Renal pelvis (tissue), 4 donors: ENCODE data around the gene TRPT1. TPM values are rescaled to one million over a fixed set of nuclear protein-coding genes. Genes with fewer than 3 reads are reported as not detected.

ENCODE experiments used
- DNase-seq: peaks from one replicate; pipeline ENCODE4 v3.0.0-alpha.2; 2013
- polyA plus RNA-seq, 3 donors: library from polyadenylated mRNA; unstranded; fragments of 120-200 nt; gene quantifications; one replicate each; pipeline ENCODE4 v1.2.1, GENCODE V29; 2013; ENCODE audit not compliant: insufficient read length in 3 of 3

TRPT1 gene
- polyA plus RNA-seq, 3 donors, result 50.9 to 53.4 (median 51.8) TPM

DNA sequence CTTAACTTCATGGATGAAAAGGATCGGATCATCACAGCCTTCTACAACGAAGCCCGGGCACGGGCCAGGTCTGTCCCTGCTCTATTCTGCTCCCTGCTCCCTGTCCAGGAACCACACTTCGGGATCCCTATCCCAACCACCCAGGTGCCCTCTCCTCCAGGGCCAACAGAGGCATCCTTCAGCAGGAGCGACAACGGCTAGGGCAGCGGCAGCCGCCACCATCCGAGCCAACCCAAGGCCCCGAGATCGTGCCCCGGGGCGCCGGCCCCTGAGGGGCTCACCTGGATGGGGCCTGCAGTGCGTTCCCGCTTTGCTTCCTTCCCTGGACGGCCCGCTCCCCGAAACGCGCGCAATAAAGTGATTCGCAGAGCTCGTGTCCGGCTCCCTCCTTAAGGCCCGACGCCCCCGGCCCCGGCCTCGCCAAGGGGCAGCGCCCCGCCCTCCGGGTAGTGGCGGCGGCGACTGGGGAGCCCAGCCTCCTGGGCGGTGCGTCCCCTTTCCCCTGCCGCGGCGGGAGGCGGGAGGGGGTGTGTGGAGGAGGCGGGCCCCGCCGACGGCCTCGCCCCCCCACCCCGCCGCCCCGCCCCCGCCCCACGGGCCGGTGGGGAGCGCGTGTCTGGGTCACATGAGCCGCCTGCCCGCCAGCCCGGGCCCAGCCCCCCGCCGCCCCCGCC, 8.1 kb upstream of the TRPT1 start, which contains the start of gene VEGFB:
VEGFB (plus strand) TSS at position 672 of the 674 bp plus-strand sequence. CDS start 250 bp downstream, outside the sequence.
- peak; percentile 53 for DNase-seq

DNA sequence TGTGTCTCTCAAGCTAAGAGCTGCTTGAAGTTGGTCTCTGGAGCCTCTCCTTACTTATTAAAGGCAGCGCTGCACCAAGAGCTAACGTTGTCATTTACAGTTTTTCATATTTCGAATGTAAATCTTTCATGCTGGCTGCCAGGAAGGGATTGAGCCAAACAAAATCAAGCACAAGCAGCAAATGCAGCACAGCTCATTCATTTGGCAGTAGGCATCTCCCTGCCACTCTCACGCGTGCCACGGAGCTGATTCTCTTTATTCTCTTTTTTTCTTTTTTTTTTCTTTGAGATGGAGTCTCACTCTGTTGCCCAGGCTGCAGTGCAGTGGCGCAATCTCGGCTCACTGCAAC, 7.0 kb upstream of the TRPT1 start:
- DNase-seq, result no peak

- DNase-seq, result no peak
Observed at GRCh38 chr11:64232182-64232966, 6.4 kb upstream of the TRPT1 start.

DNA sequence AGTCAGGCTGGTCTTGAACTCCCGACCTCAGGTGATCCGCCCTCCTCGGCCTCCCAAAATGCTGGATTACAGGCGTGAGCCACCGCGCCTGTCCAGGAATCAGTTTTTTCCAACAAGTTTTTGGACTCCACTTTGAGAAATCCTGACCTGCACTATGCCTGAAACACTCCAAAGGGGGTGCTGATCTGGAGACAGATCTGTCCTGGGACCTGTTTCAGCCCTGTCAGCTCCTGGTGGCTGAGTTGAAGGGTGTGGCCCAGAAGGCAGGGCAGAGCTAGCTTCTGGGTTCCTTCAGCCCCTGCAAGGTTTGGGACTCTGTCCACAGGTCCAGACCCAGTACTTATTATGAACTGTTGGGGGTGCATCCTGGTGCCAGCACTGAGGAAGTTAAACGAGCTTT, 5.6 kb upstream of the TRPT1 start:
- no peak for DNase-seq

- DNase-seq, result no peak
Observed at GRCh38 chr11:64230985-64231365, 5.0 kb upstream of the TRPT1 start.

DNA sequence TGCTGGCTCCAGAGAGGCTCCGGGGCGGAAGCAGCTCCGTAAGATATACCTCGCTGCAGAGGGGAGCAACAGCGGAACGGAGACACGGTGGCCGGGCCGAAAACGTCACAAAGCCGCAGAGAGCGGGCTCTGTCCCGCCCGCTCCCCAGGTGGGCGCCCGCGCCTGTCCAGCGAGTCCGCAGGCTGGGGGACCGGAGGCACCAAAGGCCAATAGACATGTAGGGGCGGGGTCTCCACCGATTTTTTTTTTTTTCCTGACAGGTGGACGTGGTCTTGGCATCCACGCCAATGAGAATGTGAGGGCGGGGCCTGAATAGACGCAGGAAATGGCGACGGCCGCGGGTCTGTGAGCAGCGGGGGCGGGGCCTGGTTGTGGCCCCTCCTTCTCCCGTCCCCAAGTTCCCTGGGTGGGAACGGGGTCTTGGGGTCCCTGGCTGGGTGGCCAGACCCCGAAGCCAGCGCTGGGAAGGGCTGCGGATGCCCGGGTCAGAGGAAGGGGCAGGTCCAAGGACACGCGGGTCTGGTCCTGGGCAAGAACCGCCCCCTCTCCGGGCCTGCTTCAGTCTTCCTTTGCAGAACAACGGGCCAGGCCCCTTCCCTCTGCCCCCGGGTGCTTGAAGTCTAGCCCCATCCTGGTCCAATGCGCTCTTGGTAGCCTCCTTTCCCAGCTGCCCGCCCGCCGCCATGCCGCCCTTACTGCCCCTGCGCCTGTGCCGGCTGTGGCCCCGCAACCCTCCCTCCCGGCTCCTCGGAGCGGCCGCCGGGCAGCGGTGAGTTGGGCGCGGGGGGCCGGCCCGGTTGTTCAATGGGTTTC, 4.4 kb upstream of the TRPT1 start, which contains the start of gene DNAJC4:
DNAJC4 (plus strand) TSS at position 378 of the 814 bp plus-strand sequence; CDS start at position 685, 307 bp downstream.
- DNase-seq, result peak; percentile 96

GRCh38 chr11:64229744-64230170, 3.8 kb upstream of the TRPT1 start:
- DNase-seq, result no peak

- DNase-seq, result no peak
Observed at GRCh38 chr11:64229090-64229743, 3.2 kb upstream of the TRPT1 start.

DNA sequence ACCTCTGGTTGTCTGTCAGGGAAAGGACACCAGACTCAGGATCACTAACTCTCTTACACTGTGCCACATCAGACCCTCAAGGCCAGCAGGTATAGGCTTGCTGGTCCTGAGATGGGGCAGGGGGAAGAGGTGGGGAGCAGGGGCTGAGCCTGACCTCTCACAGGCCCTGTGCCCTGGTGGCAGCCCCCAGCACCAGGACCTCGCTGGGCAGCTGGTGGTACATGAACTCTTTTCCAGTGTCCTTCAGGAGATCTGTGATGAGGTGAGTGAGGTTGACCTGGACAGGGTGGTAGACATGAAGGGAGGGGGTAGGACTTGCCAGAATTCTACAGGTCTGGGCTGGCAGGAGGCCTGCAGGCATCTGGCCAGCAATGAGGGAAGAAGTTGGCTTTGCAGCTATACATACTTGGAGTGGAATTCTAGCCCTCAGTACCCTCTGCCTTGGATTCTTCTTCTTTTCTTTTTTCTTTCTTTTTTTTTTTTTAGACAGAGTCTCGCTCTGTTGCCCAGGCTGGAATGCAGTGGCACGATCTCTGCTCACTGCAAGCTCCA, 1.5 kb upstream of the TRPT1 start:
- no peak for DNase-seq

DNA sequence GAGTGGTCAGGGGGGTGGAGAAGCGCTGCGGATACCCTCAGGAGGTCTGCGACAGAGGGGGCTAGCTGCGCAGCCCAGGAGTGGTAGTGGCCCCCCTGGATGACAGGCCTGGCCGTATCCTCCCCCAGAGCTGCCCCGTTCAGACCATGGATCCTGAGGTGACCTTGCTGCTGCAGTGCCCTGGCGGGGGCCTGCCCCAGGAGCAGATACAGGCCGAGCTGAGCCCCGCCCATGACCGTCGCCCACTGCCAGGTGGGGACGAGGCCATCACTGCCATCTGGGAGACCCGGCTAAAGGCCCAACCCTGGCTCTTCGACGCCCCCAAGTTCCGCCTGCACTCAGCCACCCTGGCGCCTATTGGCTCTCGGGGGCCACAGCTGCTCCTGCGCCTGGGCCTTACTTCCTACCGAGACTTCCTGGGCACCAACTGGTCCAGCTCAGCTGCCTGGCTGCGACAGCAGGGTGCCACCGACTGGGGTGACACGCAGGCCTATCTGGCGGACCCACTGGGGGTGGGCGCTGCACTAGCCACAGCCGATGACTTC, 593 bp upstream of the TRPT1 start:
- no peak for DNase-seq

GRCh38 chr11:64224891-64225607, 937 bp downstream of the TRPT1 start:
- DNase-seq, result no peak

- DNase-seq, result no peak
Observed at GRCh38 chr11:64224151-64224890, 1.7 kb downstream of the TRPT1 start.

DNA sequence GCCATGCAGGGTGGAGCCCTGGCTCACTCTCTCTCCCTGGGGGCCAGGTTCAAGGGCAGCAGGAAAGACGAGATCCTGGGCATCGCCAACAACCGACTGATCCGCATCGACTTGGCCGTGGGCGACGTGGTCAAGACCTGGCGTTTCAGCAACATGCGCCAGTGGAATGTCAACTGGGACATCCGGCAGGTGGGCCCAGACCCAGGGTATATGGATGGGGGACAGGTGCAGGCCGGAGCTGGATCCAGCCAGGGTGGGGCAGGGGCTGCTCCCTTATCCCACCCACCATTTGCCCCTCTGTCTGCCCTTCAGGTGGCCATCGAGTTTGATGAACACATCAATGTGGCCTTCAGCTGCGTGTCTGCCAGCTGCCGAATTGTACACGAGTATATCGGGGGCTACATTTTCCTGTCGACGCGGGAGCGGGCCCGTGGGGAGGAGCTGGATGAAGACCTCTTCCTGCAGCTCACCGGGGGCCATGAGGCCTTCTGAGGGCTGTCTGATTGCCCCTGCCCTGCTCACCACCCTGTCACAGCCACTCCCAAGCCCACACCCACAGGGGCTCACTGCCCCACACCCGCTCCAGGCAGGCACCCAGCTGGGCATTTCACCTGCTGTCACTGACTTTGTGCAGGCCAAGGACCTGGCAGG, 2.9 kb downstream of the TRPT1 start:
- DNase-seq, result no peak

DNA sequence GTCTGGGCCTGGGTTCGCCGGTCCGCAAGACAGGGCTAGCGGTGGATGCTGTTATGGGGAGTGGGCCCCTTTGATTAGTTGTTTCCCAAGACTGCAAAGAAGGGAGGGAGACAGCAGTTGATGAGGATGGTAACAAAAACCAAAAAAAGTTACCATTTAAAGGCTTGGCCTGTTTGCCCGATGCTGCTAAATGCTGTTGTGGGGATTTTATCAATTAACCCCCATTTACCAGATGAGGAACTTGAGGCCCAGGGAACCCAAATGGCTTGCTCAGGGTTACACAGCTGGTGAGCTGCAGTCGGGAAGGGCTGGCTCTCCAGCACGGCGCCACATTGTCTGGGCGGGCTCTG, 3.4 kb downstream of the TRPT1 start:
- no peak for DNase-seq

- no peak for DNase-seq
Observed at GRCh38 chr11:64220798-64221197, 5.2 kb downstream of the TRPT1 start.

DNA sequence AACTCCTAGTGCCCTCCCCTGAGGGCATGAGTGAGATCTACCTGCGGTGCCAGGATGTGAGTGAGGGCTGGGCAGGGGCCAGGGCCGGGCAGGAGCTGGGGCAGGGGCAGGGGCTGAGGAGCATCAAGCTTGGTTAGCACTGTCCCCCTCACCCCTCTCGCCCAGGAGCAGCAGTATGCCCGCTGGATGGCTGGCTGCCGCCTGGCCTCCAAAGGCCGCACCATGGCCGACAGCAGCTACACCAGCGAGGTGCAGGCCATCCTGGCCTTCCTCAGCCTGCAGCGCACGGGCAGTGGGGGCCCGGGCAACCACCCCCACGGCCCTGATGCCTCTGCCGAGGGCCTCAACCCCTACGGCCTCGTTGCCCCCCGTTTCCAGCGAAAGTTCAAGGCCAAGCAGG, 5.7 kb downstream of the TRPT1 start:
- no peak for DNase-seq

GRCh38 chr11:64219755-64220154, 6.2 kb downstream of the TRPT1 start:
- no peak for DNase-seq

DNA sequence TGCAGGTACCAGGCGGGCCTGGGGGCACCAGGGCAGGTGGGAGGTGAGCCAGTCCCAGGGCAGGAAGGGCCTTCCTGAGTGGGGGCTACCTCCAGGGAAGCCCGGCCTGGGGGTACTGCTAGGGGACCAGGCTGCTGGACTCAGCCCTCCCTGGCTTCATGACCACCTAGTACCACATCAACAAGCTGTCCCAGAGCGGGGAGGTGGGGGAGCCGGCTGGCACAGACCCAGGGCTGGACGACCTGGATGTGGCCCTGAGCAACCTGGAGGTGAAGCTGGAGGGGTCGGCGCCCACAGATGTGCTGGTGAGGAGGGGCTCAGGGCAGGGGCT, 6.7 kb downstream of the TRPT1 start:
- DNase-seq, result no peak

DNA sequence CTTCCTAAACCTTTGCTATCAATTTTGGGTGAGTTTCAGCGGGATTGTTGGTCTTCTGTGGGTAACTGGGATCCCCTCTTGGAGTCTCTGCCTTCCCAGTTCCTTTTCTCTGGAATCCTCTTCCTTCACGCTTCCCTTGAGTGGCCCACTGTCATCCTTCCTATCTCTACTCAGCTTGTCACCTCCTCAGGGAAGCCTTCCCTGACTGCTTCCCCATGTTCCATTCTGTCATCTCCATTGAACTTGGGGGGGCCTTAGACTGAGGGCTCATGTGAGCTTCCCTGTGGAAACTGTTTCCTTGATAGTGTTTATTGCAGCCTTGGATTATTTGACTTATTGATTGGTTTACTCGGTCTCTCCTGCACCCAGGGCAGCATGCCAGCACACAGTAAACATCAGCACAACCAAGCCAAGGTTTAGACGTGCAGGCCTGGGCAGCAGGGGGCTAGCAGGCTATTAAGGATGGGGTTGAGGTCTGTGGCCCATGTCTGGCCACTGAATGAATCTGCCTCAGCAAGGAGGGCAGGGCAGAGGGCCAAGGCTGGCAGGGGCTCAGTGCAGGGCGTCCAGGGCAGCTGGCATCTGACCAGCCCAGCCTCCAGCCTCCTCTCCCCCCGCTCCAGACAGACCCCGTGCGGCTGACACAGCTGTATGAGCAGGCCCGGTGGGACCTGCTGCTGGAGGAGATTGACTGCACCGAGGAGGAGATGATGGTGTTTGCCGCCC, 7.2 kb downstream of the TRPT1 start:
- no peak for DNase-seq
